NCI-H345 treated with DMSO at 0.1 percent for 48 hours (cell line): ENCODE results near the gene ARFGAP2.

ENCODE experiments used
- DNase-seq: peaks from one replicate; lab custom pipeline; 2025; ENCODE audit not compliant: unreplicated experiment; lab: John Stamatoyannopoulos, UW

Gene ARFGAP2

DNA sequence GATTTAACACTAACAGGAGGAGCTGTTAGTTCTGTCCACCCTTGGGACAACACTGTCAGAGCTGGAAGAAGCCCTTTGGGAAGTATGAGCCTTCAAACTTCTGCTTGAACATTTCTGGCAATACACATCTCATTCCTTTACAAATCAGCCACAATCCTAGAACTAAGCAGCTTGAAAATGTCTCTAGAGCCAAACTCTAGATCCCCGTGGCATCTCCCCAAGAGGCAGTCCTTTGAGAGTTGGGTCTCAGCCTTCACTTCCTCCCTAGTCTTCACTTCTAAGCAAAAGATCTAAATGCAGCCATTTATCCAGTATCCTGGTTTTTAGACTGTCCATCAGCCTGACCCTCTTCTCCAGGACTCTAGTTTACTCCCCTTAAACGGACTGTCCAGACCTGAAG lies 26.9 kb downstream of the ARFGAP2 start:
- no peak for DNase-seq

GRCh38 chr11:47148903-47149531 lies 27.7 kb downstream of the ARFGAP2 start:
- no peak for DNase-seq

- DNase-seq = no peak
Measured at GRCh38 chr11:47148270-47148669, 28.4 kb downstream of the ARFGAP2 start.

DNA sequence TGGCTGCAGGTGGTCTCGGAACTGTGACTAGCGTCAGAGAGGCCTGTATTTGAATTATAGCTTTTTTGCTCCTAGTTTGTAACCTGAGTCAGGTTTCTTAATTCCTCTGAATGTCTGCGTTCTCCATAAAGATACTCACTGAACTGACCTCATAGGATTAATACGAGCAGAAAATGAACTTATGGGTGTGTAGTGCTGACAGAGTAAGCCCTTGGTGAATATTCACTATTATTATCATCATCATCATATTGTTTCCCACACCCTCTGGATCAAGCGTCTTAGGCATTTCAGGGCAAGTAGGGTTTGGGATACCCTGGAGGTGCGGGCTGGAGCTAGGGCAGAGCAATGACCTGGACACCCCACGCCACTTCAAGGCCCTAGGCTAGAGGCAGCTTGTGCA lies 29.0 kb downstream of the ARFGAP2 start:
- no peak for DNase-seq

DNA sequence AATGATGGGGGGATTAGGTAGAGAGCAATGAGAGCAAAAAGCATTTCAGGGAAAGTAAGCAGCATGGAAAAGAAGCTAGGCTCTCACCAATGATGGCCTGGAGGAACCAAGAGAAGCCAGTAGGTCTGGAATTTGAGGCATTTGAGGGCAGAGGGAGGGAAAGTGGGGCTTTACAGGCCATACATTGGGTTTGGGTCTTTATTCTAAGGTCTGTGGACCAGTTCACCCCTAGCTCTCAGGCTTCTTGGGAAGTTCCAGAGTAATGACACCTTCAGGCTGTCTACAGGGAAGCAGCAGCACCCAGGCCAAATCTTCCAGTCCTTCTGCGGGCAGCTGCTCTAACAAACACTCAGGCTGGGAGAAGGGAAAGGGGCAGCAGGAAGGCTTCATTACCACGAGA lies 29.4 kb downstream of the ARFGAP2 start:
- DNase-seq = no peak

DNA sequence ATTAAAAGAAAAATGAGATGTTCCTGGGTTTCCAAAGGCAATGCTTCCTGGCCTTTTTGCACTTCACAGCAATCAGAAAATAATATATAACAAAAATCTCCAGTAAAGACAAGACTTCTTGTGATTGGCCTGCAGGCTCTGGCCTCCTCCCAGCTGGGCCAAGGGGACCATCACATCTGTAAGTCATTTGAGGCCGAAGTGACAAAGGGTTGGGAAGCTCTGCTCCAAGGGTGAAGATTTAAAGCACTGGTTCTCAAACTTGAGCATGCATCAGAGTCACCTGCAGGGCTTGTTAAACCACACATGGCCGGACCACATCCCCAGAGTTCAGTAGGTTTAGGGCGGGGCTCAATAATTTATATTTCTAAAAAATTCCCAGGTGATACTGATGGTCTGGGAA lies 32.1 kb downstream of the ARFGAP2 start:
- DNase-seq = no peak

DNA sequence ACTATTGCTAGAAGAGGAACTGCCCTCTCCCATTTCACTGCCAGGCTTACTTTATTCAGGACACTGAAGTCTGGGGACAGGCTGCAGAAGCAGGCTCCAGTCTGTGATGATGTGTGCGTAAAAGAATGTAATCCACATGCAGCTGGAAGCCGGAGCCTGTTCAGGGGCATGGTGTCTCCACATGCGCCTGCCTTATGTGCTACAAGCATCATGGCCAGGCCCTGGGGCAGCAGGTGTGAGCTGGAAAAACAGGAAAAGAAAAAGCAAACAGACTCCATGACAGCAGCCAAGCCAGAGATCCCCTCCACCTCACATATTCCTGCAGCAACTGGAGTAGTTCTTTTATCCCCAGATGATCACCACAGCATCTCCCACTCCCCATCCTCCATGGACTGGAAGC lies 33.4 kb downstream of the ARFGAP2 start:
- DNase-seq = no peak

- no peak for DNase-seq
Measured at GRCh38 chr11:47139878-47140277, 36.8 kb downstream of the ARFGAP2 start.

GRCh38 chr11:47137476-47137875 lies 39.2 kb downstream of the ARFGAP2 start:
- DNase-seq = no peak

DNA sequence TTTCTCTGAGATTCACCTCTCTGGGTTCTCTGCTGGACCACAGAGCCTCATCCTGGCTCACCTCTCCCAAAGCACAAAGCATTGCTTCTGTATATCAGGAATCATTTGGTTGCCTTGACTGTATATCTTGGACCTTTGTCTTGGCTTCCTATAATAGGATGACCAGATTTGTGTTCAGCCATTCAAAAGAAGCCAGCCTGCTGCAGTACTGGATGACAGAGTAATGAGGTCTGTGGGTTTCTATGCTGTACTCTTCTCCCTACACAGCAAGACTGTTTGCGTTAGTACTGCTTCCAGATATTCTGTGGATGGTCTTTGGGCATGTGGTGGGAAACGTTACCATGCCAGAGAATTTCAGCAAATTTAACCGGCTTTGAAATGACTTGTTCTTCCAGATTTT lies 39.8 kb downstream of the ARFGAP2 start:
- no peak for DNase-seq

- no peak for DNase-seq
Measured at GRCh38 chr11:47136327-47136726, 40.4 kb downstream of the ARFGAP2 start.

GRCh38 chr11:47132981-47133380 lies 43.7 kb downstream of the ARFGAP2 start:
- DNase-seq = no peak

DNA sequence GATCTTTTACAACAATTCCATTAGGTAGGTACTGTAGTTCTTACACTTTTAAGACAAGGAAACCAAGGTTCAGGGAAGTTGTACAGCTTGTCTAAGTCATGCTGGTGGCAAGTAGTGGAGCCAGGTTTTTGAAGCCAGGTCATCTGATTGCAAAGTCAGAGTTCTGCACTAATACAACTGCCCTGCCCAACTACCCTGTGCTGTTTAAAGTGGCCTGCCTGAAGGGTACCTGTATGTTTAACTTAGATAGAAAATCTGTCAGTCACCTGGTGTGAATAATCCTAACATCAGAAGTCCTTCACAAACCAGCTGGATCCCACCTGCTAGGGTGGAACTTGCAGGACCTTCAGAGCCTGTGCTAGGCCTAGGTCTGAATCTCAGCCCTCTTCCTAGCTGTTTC lies 44.2 kb downstream of the ARFGAP2 start:
- no peak for DNase-seq

DNA sequence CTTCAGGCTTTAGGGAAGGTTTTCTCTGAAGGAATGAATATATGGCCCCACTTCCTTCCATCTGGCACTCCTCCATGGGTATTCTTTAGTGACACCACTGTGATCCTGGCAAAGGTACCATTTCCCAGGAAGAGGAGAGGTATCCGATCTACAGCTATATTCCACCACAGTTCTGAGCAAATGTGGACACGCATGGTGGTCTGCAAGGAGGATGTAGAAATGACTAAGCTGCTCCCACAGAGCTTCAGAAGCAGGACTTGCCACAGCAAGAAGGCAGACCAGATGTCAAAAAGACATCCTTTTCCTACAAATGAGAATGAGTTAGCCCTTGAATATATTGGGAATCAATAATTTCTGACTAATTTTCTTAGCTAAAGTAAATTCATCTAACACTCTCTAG lies 45.5 kb downstream of the ARFGAP2 start:
- no peak for DNase-seq

GRCh38 chr11:47130543-47130942 lies 46.1 kb downstream of the ARFGAP2 start:
- peak; percentile 37 for DNase-seq

DNA sequence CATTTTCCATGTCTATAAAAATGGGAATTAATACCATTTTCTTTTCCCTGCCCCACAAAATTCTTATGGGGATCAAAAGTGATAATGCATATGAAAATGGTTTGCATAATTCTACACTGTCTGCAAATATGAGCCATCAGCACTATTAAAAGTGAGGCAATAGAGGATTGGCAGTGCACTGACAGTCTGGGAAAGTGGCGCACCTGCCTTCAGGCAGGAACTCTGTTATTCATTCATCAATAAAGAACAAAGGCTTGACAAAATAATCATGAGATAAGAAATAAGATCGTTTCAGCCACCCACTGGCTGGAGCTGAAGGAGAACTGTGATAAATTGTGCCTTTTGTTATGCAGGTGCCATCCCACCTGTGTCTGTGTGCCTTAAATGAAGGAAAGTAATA lies 49.5 kb downstream of the ARFGAP2 start:
- no peak for DNase-seq

DNA sequence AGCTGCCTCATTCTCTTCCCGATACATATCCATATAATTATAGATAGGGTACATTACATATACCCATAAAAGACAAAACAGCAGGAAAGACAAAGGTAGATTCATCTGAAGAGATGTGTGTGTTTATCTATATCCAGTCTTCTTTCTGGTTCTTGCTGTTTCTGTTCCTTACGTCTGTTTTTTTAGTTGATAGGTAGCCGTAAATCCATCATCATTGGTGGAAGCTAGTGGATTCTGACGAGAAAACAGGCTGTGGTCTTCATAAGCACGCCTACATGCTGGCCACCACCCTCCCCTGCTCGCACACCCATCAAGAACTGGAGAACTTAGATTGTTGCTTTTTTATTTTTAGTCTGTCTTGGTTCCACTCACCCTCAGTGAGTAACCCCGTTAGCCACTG lies 51.6 kb downstream of the ARFGAP2 start:
- DNase-seq = no peak

DNA sequence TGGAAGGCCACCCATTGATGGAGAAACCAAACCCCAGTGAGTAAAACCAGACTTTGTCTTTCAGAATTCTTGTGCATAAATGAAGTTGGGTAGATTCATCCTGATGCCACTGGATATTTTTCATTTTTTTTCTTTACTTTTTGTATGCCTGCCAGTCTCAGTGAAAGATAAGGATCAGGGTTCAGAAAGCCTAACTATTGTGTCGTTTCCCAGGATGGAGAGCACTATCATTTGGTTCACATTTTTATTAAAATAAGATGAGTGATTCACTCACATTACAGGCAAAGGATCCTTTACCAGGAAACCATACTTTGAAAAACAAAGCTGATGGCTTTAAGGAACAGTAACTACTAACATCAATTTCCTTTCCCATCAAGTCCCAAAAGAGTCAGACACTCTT lies 52.0 kb downstream of the ARFGAP2 start:
- DNase-seq = no peak

GRCh38 chr11:47123094-47123493 lies 53.6 kb downstream of the ARFGAP2 start:
- no peak for DNase-seq

DNA sequence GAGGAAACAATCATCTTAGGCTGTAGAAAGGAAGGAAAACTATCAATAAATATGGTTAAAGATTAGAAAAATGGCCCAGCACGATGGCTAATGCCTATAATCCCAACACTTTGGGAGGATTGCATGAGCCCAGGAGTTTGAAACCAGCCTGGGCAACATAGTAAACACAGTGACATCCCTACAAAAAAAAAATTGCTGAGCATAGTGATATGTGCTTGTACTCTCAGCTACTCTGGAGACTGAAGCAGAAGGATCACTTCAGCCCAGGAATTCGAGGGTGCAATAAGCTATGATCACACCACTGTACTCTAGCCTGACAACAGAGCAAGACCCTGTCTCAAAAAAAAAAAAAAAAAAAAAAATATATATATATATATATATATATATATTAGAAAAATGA lies 54.9 kb downstream of the ARFGAP2 start:
- DNase-seq = no peak

DNA sequence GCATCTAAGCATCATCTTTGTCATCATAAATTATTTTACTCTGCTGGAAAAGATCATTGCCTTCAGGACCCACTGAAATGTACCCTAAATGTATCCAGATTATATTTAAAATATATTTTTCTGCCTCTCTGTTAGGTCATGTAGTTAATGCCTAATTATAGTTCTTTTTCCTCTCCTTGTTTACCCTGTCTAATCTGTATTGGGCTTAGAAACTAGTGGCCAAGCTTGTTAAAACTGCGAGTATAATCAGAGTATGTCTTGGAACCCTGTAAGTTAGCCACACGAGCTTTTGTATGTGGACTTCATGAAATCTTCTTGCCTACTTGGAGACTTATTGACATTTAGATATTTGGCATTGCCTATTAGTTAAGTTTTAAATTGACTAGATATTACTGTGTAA lies 55.6 kb downstream of the ARFGAP2 start:
- DNase-seq = no peak

DNA sequence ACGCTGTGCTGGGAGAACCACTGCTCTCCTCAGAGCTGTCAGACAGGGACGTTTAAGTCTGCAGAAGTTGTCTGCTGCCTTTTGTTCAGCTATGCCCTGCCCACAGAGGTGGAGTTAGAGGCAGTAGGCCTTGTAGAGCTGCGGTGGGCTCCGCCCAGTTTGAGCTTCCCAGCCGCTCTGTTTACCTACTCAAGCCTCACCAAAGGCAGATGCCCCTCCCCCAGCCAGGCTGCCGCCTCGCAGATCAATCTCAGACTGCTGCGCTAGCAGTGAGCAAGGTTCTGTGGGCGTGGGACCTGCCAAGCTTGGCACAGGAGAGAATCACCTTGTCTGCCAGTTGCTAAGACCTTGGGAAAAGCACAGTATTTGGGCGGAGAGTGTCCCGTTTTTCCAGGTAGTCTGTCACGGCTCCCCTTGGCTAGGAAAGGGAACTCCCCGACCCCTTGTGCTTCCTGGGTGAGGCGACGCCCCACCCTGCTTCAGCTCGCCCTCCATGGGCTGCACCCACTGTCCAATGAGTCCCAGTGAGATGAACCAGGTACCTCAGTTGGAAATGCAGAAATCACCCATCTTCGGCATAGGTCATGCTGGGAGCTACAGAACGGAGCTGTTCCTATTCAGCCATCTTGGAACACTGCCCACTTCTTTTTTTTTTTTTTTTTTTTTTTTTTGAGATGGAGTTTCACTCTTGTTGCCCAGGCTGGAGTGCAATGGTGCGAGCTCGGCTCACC lies 57.6 kb downstream of the ARFGAP2 start:
- DNase-seq = peak; percentile 89
